Inflammatory macrophage treated with lipopolysaccharide for 4 hours (primary cell): ENCODE results near the gene TBC1D32.
"Not testable (repeated sequence)": the region's sequence is repeated elsewhere in the genome, so short reads cannot be mapped to it uniquely, and the experiment has no call there.

Experiments used
- DNase-seq: peaks from one replicate; pipeline ENCODE4 v3.0.0-alpha.2; 2020

Gene TBC1D32

GRCh38 chr6:121210943-121211342 lies 123.3 kb downstream of the TBC1D32 start:
- no peak for DNase-seq

GRCh38 chr6:121205569-121205968 lies 128.7 kb downstream of the TBC1D32 start:
- DNase-seq, result no peak

- DNase-seq, result no peak
Observed at GRCh38 chr6:121201105-121201504, 133.2 kb downstream of the TBC1D32 start.

- not testable (repeated sequence) for DNase-seq
Observed at GRCh38 chr6:121196042-121196441, 138.2 kb downstream of the TBC1D32 start.

GRCh38 chr6:121190122-121190521 lies 144.2 kb downstream of the TBC1D32 start:
- no peak for DNase-seq

GRCh38 chr6:121188356-121188755 lies 145.9 kb downstream of the TBC1D32 start:
- DNase-seq, result no peak

- no peak for DNase-seq
Observed at GRCh38 chr6:121187833-121188200, 146.5 kb downstream of the TBC1D32 start.

- no peak for DNase-seq
Observed at GRCh38 chr6:121187200-121187832, 147.0 kb downstream of the TBC1D32 start.

- DNase-seq, result no peak
Observed at GRCh38 chr6:121183742-121184141, 150.5 kb downstream of the TBC1D32 start.

GRCh38 chr6:121175827-121176226 lies 158.5 kb downstream of the TBC1D32 start:
- no peak for DNase-seq

- not testable (repeated sequence) for DNase-seq
Observed at GRCh38 chr6:121172451-121172850, 161.8 kb downstream of the TBC1D32 start.

GRCh38 chr6:121171879-121172278 lies 162.4 kb downstream of the TBC1D32 start:
- DNase-seq, result no peak

GRCh38 chr6:121161886-121162285 lies 172.4 kb downstream of the TBC1D32 start:
- no peak for DNase-seq

GRCh38 chr6:121160276-121160675 lies 174.0 kb downstream of the TBC1D32 start:
- DNase-seq, result no peak

GRCh38 chr6:121158891-121159290 lies 175.4 kb downstream of the TBC1D32 start:
- no peak for DNase-seq

- DNase-seq, result no peak
Observed at GRCh38 chr6:121158438-121158837, 175.8 kb downstream of the TBC1D32 start.

GRCh38 chr6:121157906-121158305 lies 176.4 kb downstream of the TBC1D32 start:
- no peak for DNase-seq

- DNase-seq, result no peak
Observed at GRCh38 chr6:121143476-121143875, 190.8 kb downstream of the TBC1D32 start.

GRCh38 chr6:121142093-121142492 lies 192.2 kb downstream of the TBC1D32 start:
- no peak for DNase-seq

- no peak for DNase-seq
Observed at GRCh38 chr6:121135425-121135824, 198.9 kb downstream of the TBC1D32 start.

GRCh38 chr6:121134922-121135321 lies 199.4 kb downstream of the TBC1D32 start:
- DNase-seq, result no peak

- no peak for DNase-seq
Observed at GRCh38 chr6:121124600-121124999, 209.7 kb downstream of the TBC1D32 start.

GRCh38 chr6:121112356-121112755 lies 221.9 kb downstream of the TBC1D32 start:
- no peak for DNase-seq

GRCh38 chr6:121110733-121111132 lies 223.5 kb downstream of the TBC1D32 start:
- no peak for DNase-seq

GRCh38 chr6:121106962-121107361 lies 227.3 kb downstream of the TBC1D32 start:
- no peak for DNase-seq
